ENCODE data around the gene ALOX5AP. TPM values are rescaled to one million over a fixed set of nuclear protein-coding genes. Genes with fewer than 3 reads are reported as not detected.

Gene ALOX5AP
- total and polyA plus RNA-seq, 4 donors = 3.5 to 6.7 (median 4.1) TPM

DNA sequence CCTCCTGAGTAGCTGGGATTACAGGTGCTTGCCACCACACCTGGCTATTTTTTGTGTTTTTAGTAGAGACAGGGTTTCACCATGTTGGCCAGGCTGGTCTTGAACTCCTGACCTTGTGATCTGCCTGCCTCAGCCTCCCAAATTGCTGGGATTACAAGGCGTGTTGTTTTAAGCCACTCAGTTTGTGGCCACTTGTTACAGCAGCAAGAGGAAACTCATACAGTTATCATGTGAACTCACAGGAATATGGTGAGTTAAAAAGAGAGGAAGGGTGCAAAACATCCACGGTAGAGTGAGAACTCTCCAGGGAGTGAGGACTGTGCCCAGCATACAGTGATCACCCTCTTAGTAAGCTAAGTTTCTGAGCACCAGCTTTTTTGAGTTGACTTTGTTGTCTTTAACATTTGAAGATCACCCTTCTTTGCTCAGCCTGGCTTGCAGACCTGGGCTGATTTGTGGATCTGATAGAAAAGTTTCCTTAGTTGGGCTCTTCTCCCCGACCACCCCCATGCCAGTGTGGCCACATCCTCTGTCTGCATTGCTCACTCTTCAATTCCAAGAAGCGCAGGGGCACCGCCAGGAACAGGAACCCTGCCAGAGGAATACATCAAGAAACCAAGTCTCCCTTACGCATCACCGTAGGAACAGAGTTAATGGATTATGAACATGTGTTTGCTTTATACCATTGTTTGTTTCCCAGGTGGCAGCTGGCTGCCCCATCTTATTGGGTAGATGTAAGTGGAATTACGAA, 16.0 kb downstream of the ALOX5AP start:
- no peaks in the 10 kb centered on the region for H3K27me3 ChIP-seq (ENCODE audit: control insufficient read depth in 4 of 4, insufficient read depth in 4 of 4, low read length in 3 of 4)
- 87% methylated on average over 8 of the region's 8 CpGs for WGBS
- DNase-seq (ENCODE audit: low spot score) = no peak
- TF ChIP-seq RAD21 (IDR thresholded peaks at IDR 0.05) (no peak), GABPA (IDR thresholded peaks at IDR 0.05 in 1 of 2, conservative IDR thresholded peaks at IDR 0.05 in 1 of 2) (no peak), SP1 (IDR thresholded peaks at IDR 0.05) (no peak), EGR1 (IDR thresholded peaks at IDR 0.05; ENCODE audit: low read depth in 2 of 2) (no peak)
- TF ChIP-seq, protein P1, sequence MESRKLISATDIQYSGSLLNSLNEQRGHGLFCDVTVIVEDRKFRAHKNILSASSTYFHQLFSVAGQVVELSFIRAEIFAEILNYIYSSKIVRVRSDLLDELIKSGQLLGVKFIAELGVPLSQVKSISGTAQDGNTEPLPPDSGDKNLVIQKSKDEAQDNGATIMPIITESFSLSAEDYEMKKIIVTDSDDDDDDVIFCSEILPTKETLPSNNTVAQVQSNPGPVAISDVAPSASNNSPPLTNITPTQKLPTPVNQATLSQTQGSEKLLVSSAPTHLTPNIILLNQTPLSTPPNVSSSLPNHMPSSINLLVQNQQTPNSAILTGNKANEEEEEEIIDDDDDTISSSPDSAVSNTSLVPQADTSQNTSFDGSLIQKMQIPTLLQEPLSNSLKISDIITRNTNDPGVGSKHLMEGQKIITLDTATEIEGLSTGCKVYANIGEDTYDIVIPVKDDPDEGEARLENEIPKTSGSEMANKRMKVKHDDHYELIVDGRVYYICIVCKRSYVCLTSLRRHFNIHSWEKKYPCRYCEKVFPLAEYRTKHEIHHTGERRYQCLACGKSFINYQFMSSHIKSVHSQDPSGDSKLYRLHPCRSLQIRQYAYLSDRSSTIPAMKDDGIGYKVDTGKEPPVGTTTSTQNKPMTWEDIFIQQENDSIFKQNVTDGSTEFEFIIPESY (IDR thresholded peaks at IDR 0.05) = no peak
- H3K36me3 ChIP-seq (ENCODE audit: control insufficient read depth in 4 of 4, insufficient read depth in 3 of 4, low read depth in 1 of 4, low read length in 3 of 4) = no peaks in the 10 kb centered on the region
- H3K4me1 ChIP-seq (ENCODE audit: control insufficient read depth in 4 of 4, insufficient read depth in 4 of 4, low read length in 3 of 4) = peaks cover 0 to 6% (median 6%) of the 10 kb centered on the region in 4 donors
- H3K27ac ChIP-seq (ENCODE audit: low read depth in 1 of 2, low read length in 2 of 2) = no peak overlapping the region
- no peak overlapping the region for H3K4me3 ChIP-seq (ENCODE audit: low read depth in 1 of 3, low read length in 3 of 3)
- no peak overlapping the region for H3K9ac ChIP-seq (ENCODE audit: low read depth in 1 of 2, low read length in 2 of 2)
- no peaks in the 10 kb centered on the region for H3K9me3 ChIP-seq (ENCODE audit: control insufficient read depth in 4 of 4, low read length in 3 of 4)

DNA sequence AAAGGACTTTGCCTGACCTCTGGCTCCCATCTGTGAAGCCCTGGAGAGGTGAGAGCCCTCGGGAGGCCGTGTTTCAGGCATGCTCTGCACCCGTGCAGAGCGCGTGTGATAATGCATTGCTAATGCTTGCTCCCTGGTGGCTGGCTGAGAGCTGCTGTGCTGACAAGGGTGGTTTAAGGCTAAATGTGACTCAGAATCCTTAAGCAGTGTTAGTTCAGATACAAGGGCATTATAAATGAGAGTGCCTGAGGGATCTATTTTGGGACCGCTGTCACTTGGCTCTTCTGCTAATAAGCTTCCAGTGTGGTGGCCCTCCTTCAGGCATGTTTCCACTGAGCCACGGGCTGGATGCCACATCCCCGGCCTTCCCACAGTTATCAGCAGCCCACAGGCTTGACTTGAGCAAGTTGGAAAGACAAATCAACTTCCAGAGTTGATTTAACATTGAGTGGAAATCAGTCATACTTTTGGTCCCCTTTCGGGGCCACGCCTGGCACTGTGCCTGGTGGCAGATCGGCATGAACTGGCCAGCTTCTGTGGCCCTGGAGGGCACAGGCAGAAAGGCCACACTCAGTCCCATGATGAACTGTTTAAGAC, 17.0 kb downstream of the ALOX5AP start:
- Histone ChIP-seq H3K9me3 (ENCODE audit: control insufficient read depth in 4 of 4, low read length in 3 of 4) (no peaks in the 10 kb centered on the region), H3K4me3 (ENCODE audit: low read depth in 1 of 3, low read length in 3 of 3) (no peak overlapping the region), H3K4me1 (ENCODE audit: control insufficient read depth in 4 of 4, insufficient read depth in 4 of 4, low read length in 3 of 4) (no peaks in the 10 kb centered on the region), H3K9ac (ENCODE audit: low read depth in 1 of 2, low read length in 2 of 2) (no peak overlapping the region), H3K27me3 (ENCODE audit: control insufficient read depth in 4 of 4, insufficient read depth in 4 of 4, low read length in 3 of 4) (no peaks in the 10 kb centered on the region), H3K27ac (ENCODE audit: low read depth in 1 of 2, low read length in 2 of 2) (no peak overlapping the region), H3K36me3 (ENCODE audit: control insufficient read depth in 4 of 4, insufficient read depth in 3 of 4, low read depth in 1 of 4, low read length in 3 of 4) (no peaks in the 10 kb centered on the region)
- TF ChIP-seq, protein P1 (IDR thresholded peaks at IDR 0.05) = no peak
- TF ChIP-seq, protein P2, sequence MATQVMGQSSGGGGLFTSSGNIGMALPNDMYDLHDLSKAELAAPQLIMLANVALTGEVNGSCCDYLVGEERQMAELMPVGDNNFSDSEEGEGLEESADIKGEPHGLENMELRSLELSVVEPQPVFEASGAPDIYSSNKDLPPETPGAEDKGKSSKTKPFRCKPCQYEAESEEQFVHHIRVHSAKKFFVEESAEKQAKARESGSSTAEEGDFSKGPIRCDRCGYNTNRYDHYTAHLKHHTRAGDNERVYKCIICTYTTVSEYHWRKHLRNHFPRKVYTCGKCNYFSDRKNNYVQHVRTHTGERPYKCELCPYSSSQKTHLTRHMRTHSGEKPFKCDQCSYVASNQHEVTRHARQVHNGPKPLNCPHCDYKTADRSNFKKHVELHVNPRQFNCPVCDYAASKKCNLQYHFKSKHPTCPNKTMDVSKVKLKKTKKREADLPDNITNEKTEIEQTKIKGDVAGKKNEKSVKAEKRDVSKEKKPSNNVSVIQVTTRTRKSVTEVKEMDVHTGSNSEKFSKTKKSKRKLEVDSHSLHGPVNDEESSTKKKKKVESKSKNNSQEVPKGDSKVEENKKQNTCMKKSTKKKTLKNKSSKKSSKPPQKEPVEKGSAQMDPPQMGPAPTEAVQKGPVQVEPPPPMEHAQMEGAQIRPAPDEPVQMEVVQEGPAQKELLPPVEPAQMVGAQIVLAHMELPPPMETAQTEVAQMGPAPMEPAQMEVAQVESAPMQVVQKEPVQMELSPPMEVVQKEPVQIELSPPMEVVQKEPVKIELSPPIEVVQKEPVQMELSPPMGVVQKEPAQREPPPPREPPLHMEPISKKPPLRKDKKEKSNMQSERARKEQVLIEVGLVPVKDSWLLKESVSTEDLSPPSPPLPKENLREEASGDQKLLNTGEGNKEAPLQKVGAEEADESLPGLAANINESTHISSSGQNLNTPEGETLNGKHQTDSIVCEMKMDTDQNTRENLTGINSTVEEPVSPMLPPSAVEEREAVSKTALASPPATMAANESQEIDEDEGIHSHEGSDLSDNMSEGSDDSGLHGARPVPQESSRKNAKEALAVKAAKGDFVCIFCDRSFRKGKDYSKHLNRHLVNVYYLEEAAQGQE (IDR thresholded peaks at IDR 0.05) = no peak
- TF ChIP-seq FOXA2 (IDR thresholded peaks at IDR 0.05) (no peak), MAX (IDR thresholded peaks at IDR 0.05) (no peak), HNF4G (IDR thresholded peaks at IDR 0.05) (no peak), CTCF (IDR thresholded peaks at IDR 0.05; ENCODE audit: low read depth, low read length, missing input control) (no peak), RXRA (IDR thresholded peaks at IDR 0.05) (no peak), RAD21 (IDR thresholded peaks at IDR 0.05) (no peak), ATF3 (IDR thresholded peaks at IDR 0.05) (no peak), YY1 (IDR thresholded peaks at IDR 0.05) (no peak), FOXA1 (IDR thresholded peaks at IDR 0.05) (no peak)
- 76% methylated on average over 11 of the region's 11 CpGs for WGBS
- DNase-seq (ENCODE audit: low spot score) = no peak

All from liver (tissue), 9 donors.